Loucy (cell line): ENCODE data around the gene RIPOR3.

Source experiments
- H2AFZ ChIP-seq: fragments of 200-600 bp; sonication (generic); 2 replicates; pipeline ENCODE4 v1.6.0; 2016; ENCODE audit warnings: antibody characterized with exemption, mild to moderate bottlenecking, low read length, moderate library complexity
- H3F3A ChIP-seq: fragments of 200-600 bp; 2 replicates; pipeline ENCODE4 v1.6.0; 2016; ENCODE audit warnings: antibody characterized with exemption, low read depth, mild to moderate bottlenecking
- H3K27me3 ChIP-seq: fragments of 200-600 bp; sonication (generic); 2 replicates; pipeline ENCODE4 v1.6.1; 2014; ENCODE audit warnings: low read length, mild to moderate bottlenecking; ENCODE audit not compliant: insufficient read depth, poor library complexity, severe bottlenecking
- H3K36me3 ChIP-seq: fragments of 200-600 bp; sonication (generic); 2 replicates; pipeline ENCODE4 v1.6.1; 2016; ENCODE audit warnings: low read length; ENCODE audit not compliant: insufficient read depth
- H3K4me1 ChIP-seq: fragments of 200-600 bp; sonication (generic); 2 replicates; pipeline ENCODE4 v1.5.1; 2014; ENCODE audit warnings: low read length, mild to moderate bottlenecking; ENCODE audit not compliant: insufficient read depth, poor library complexity, severe bottlenecking
- H3K4me2 ChIP-seq: fragments of 200-600 bp; sonication (generic); 2 replicates; pipeline ENCODE4 v1.6.0; 2014; ENCODE audit warnings: antibody characterized with exemption, low read length, low read depth, mild to moderate bottlenecking; ENCODE audit not compliant: poor library complexity, severe bottlenecking
- H3K4me3 ChIP-seq: fragments of 200-600 bp; sonication (generic); 2 replicates; pipeline ENCODE4 v1.5.1; 2014; ENCODE audit warnings: low read length, mild to moderate bottlenecking, mixed read lengths; ENCODE audit not compliant: poor library complexity, severe bottlenecking
- H3K79me2 ChIP-seq: fragments of 200-600 bp; sonication (generic); 2 replicates; pipeline ENCODE4 v1.6.1; 2014; ENCODE audit warnings: low read length; ENCODE audit not compliant: insufficient read depth
- H3K9ac ChIP-seq: fragments of 200-600 bp; sonication (generic); 2 replicates; pipeline ENCODE4 v1.6.0; 2014; ENCODE audit warnings: mild to moderate bottlenecking, low read depth, low read length, moderate library complexity; ENCODE audit not compliant: poor library complexity, severe bottlenecking
- H3K9me2 ChIP-seq: fragments of 200-600 bp; sonication (generic); replicated peaks from 2 replicates; pipeline ENCODE4 v1.6.1; 2016; ENCODE audit warnings: low read depth, low read length, mixed read lengths
- H3K9me3 ChIP-seq: fragments of 200-600 bp; sonication (generic); 2 replicates; pipeline ENCODE4 v1.6.1; 2014; ENCODE audit warnings: mild to moderate bottlenecking, antibody characterized with exemption, low read length, low read depth; ENCODE audit not compliant: insufficient read depth
- H4K20me1 ChIP-seq: fragments of 200-600 bp; sonication (generic); 2 replicates; pipeline ENCODE4 v1.6.0; 2014; ENCODE audit warnings: antibody characterized with exemption, low read length, mild to moderate bottlenecking; ENCODE audit not compliant: insufficient read depth, poor library complexity, severe bottlenecking
- EZH2phosphoT487 ChIP-seq: fragments of 200-600 bp; IDR thresholded peaks from 2 replicates; pipeline ENCODE4 v1.6.1; 2018; ENCODE audit warnings: antibody characterized with exemption, mild to moderate bottlenecking, moderate library complexity, borderline replicate concordance
- TF ChIP-seq, protein P1 (sequence below): fragments of 200-600 bp; sonication (generic); conservative IDR thresholded peaks from 2 replicates; pipeline ENCODE4 v1.5.1; 2014; ENCODE audit warnings: mild to moderate bottlenecking, antibody characterized with exemption, low read length

Gene RIPOR3

DNA sequence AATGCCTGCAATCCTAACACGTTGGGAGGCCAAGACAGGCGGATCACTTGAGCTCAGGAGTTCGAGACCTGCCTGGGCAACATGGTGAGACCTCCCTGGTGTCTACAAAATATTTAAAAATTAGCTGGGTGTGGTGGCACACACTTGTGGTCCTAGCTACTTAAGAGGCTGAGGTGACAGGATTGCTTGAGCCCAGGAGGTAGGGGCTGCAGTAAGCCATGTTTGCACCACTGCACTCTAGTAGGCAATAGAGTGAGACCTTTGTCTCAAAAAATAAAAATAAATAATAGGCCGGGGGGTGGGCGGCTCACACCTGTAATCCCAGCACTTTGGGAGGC is 18.3 kb upstream of the RIPOR3 start:
- no peak overlapping the region for H3K4me3 ChIP-seq
- H3K27me3 ChIP-seq = no peaks in the 10 kb centered on the region
- H3K9ac ChIP-seq = no peak overlapping the region
- H3K79me2 ChIP-seq = no peaks in the 10 kb centered on the region
- no peaks in the 10 kb centered on the region for H3K4me1 ChIP-seq
- H3K9me2 ChIP-seq = no peaks in the 10 kb centered on the region
- no peaks in the 10 kb centered on the region for H3F3A ChIP-seq
- H3K4me2 ChIP-seq = no peak overlapping the region
- no peaks in the 10 kb centered on the region for H4K20me1 ChIP-seq
- H2AFZ ChIP-seq = no peak overlapping the region
- no peaks in the 10 kb centered on the region for H3K9me3 ChIP-seq
- TF ChIP-seq, protein P1, sequence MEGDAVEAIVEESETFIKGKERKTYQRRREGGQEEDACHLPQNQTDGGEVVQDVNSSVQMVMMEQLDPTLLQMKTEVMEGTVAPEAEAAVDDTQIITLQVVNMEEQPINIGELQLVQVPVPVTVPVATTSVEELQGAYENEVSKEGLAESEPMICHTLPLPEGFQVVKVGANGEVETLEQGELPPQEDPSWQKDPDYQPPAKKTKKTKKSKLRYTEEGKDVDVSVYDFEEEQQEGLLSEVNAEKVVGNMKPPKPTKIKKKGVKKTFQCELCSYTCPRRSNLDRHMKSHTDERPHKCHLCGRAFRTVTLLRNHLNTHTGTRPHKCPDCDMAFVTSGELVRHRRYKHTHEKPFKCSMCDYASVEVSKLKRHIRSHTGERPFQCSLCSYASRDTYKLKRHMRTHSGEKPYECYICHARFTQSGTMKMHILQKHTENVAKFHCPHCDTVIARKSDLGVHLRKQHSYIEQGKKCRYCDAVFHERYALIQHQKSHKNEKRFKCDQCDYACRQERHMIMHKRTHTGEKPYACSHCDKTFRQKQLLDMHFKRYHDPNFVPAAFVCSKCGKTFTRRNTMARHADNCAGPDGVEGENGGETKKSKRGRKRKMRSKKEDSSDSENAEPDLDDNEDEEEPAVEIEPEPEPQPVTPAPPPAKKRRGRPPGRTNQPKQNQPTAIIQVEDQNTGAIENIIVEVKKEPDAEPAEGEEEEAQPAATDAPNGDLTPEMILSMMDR = no peak
- TF ChIP-seq EZH2phosphoT487 = no peak
- no peaks in the 10 kb centered on the region for H3K36me3 ChIP-seq

DNA sequence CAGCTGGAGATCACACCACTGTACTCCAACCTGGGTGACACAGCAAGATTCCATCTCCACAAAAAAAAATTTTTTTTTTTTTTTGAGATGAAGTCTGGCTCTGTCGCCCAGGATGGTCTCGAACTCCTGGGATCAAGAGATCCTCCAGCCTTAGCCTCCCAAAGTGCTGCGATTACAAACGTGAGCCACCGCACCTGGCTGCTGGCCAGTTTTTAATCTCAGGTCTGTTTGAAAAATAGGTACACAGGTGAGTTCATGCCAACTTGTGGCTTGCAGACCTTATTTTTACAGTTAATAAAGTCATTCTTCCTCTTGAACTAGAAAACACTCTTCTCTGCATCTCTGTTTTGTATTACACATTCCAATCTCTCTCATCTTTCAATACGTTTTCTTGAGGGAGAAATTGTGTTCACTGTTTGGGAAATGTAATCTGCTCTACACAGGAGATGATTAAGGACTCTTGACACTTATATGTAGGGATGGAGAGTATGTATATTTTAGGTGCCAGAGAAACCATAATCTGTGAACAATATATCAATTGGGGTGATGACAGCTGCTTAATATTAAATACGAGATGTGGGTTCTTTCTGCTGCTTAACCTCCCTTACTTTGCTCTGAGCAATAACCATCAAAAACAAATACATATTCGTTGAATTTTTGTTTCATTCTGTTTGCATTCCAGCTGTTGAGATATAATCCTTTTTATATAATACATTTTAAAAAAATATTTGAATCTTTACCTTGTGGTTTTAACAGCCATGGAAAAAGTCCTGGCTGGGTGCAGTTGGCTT is 17.7 kb upstream of the RIPOR3 start:
- H3K79me2 ChIP-seq = no peaks in the 10 kb centered on the region
- no peak overlapping the region for H3K4me2 ChIP-seq
- no peaks in the 10 kb centered on the region for H3K27me3 ChIP-seq
- H4K20me1 ChIP-seq = no peaks in the 10 kb centered on the region
- no peak overlapping the region for H3K4me3 ChIP-seq
- no peaks in the 10 kb centered on the region for H3K9me3 ChIP-seq
- no peak overlapping the region for H2AFZ ChIP-seq
- TF ChIP-seq, protein P1 = no peak
- no peak for TF ChIP-seq EZH2phosphoT487
- H3K36me3 ChIP-seq = no peaks in the 10 kb centered on the region
- no peak overlapping the region for H3K9ac ChIP-seq
- H3K4me1 ChIP-seq = no peaks in the 10 kb centered on the region
- H3K9me2 ChIP-seq = no peaks in the 10 kb centered on the region
- no peaks in the 10 kb centered on the region for H3F3A ChIP-seq

DNA sequence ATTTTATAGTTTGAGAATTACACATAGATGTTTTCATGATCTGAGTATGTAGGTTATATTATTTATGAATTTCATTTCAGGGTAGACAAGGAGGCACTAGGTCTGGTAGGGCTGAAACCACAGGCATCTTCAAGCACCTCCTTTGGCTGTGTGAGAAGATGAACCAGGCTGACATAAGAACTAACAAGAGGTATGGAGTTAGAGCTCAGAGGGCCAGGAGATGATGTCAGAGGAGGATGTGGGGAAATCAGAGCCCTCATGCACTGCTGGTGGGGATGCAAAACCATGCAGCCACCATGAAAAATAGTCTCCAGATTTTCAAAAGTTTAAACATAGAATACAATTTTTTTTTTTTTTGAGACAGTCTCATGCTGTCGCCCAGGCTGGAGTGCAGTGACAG is 13.6 kb upstream of the RIPOR3 start:
- Histone ChIP-seq H3K4me2 (no peak overlapping the region), H3K9me3 (no peaks in the 10 kb centered on the region), H3K9me2 (no peaks in the 10 kb centered on the region), H2AFZ (no peak overlapping the region), H3K4me1 (no peaks in the 10 kb centered on the region), H3K4me3 (no peak overlapping the region), H3K36me3 (no peaks in the 10 kb centered on the region), H3K27me3 (no peaks in the 10 kb centered on the region), H4K20me1 (no peaks in the 10 kb centered on the region), H3K9ac (no peak overlapping the region), H3K79me2 (no peaks in the 10 kb centered on the region), H3F3A (no peaks in the 10 kb centered on the region)
- TF ChIP-seq, protein P1 = no peak
- no peak for TF ChIP-seq EZH2phosphoT487
